ENCODE data around the gene ZNF385B. TPM values are rescaled to one million over a fixed set of nuclear protein-coding genes. Genes with fewer than 3 reads are reported as not detected.

Gene ZNF385B
- total and polyA plus RNA-seq, 10 of the 15 experiments (the other 5 are each of a cell fraction or from before 2014, with no cell fraction given) = not detected

DNA sequence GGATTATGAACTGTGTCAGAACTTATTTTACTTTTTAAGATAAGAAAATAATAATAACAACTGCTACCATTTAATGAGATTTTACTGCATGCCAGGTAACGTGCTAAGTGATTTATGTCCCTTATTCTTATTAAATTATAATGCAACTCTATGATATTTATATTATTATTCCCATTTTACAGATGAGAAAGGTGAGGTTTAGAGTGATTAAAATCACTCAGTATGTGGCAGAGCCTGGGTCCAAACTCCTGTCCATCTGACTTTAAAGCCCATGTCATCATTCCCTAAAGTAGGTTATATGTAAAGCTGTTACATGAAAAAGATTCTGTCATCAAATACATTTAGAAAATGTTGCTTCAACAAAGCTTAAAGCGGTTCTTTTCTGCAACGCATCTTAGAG is 308.0 kb downstream of the ZNF385B start:
- Histone ChIP-seq H3K4me3 (no peak overlapping the region), H3K9me3 (replicated peaks; ENCODE audit: control insufficient read depth, insufficient read depth, low read length) (no peaks in the 10 kb centered on the region), H2AFZ (ENCODE audit: control insufficient read depth, low read depth, low read length) (no peak overlapping the region), H3K4me2 (ENCODE audit: control insufficient read depth, insufficient read depth) (no peak overlapping the region), H3K36me3 (ENCODE audit: control insufficient read depth in 2 of 2, insufficient read depth in 2 of 2, low read length in 1 of 2) (no peaks in the 10 kb centered on the region), H3K4me1 (ENCODE audit: control insufficient read depth, insufficient read depth, low read length) (no peaks in the 10 kb centered on the region), H3K79me2 (ENCODE audit: control insufficient read depth, insufficient read depth, low read length) (no peaks in the 10 kb centered on the region), H3K27me3 (replicated peaks in 1 of 2; ENCODE audit: control insufficient read depth in 2 of 2, insufficient read depth in 2 of 2, low read length in 1 of 2) (no peaks in the 10 kb centered on the region; a peak in 1 of 4 replicates), H4K20me1 (ENCODE audit: control insufficient read depth, insufficient read depth) (no peaks in the 10 kb centered on the region), H3K27ac (ENCODE audit: control insufficient read depth, insufficient read depth) (no peak overlapping the region), H3K9ac (ENCODE audit: control insufficient read depth, insufficient read depth, low read length) (no peak overlapping the region)
- POLR2A ChIA-PET = no interaction called here
- 16% methylated on average over 3 of the region's 3 CpGs for WGBS (ENCODE audit: insufficient coverage, insufficient replicate concordance, low lambda C conversion rate, missing lambda C conversion rate)
- in situ Hi-C loops (cut with MboI) = no loop called here
- BruUV-seq (replicated peaks) = no TSS peak
- ATAC-seq (no peak), DNase-seq (ENCODE audit: low read depth, low spot score) (no peak), FAIRE-seq (no peak)
- CTCF ChIA-PET = no interaction called here
- TF ChIP-seq SMAD1 (IDR thresholded peaks at IDR 0.05; ENCODE audit: low read depth, partially characterized antibody) (no peak), RELA (IDR thresholded peaks at IDR 0.05; ENCODE audit: borderline replicate concordance, partially characterized antibody) (no peak), NFYA (IDR thresholded peaks at IDR 0.05; ENCODE audit: borderline replicate concordance, low read depth, low read length) (no peak), NR2F1 (conservative IDR thresholded peaks at IDR 0.05) (no peak), RAD51 (IDR thresholded peaks at IDR 0.05) (no peak), NBN (IDR thresholded peaks at IDR 0.05) (no peak), SPI1 (IDR thresholded peaks at IDR 0.05; ENCODE audit: borderline replicate concordance, insufficient read depth, low read depth, low read length) (no peak), ESRRA (IDR thresholded peaks at IDR 0.05; ENCODE audit: low read length) (no peak), ZNF622 (IDR thresholded peaks at IDR 0.05) (no peak), BMI1 (IDR thresholded peaks at IDR 0.05; ENCODE audit: borderline replicate concordance) (no peak)
- SMC1A ChIA-PET (ENCODE audit: uncharacterized antibody, unreplicated experiment) = no interaction called here
- RAD21 ChIA-PET (ENCODE audit: unreplicated experiment) = no interaction called here
- intact Hi-C loops (cut with micrococcal nuclease; ENCODE audit: unreplicated experiment) = no loop called here

- in situ Hi-C loops (cut with MboI) = no loop called here
- TF ChIP-seq SP1 (IDR thresholded peaks at IDR 0.05; ENCODE audit: low read depth, low read length) = no peak
- no peak for TF ChIP-seq SIN3A (IDR thresholded peaks at IDR 0.05; ENCODE audit: low read depth, low read length)
- no peak for TF ChIP-seq CTCF (IDR thresholded peaks at IDR 0.05 in 2 of 3, conservative IDR thresholded peaks at IDR 0.05 in 1 of 3; ENCODE audit: control insufficient read depth in 2 of 3, extremely low read depth in 1 of 3, insufficient read depth in 1 of 3, low read depth in 3 of 3, low read length in 3 of 3)
- no peak for TF ChIP-seq NFYB (IDR thresholded peaks at IDR 0.05; ENCODE audit: insufficient read depth, low read depth, low read length)
- no peak for TF ChIP-seq ETV6 (conservative IDR thresholded peaks at IDR 0.05 in 1 of 2, IDR thresholded peaks at IDR 0.05 in 1 of 2; ENCODE audit: borderline replicate concordance in 1 of 2, low read depth in 1 of 2)
- TF ChIP-seq USF2 (IDR thresholded peaks at IDR 0.05; ENCODE audit: borderline replicate concordance, low read depth, low read length) = no peak
- TF ChIP-seq MTA2 (IDR thresholded peaks at IDR 0.05; ENCODE audit: low read depth) = no peak
Measured at GRCh38 chr2:179551539-179552045, 309.8 kb downstream of the ZNF385B start.

More at GRCh38 chr2:179551539-179552045, 309.8 kb downstream of the ZNF385B start:
- H3K9ac ChIP-seq (ENCODE audit: control insufficient read depth, insufficient read depth, low read length) = no peak overlapping the region
- ChIA-PET POLR2A (no interaction called here), SMC1A (ENCODE audit: uncharacterized antibody, unreplicated experiment) (no interaction called here), CTCF (interaction anchor here (0.6 kb wide), 1 partner anchor 333 kb away, joined by 3 read pairs; no protein-coding TSS in a partner anchor), RAD21 (ENCODE audit: unreplicated experiment) (no interaction called here)
- FAIRE-seq (no peak), DNase-seq (ENCODE audit: low read depth, low spot score) (no peak), ATAC-seq (no peak)
- no peak overlapping the region for H3K4me2 ChIP-seq (ENCODE audit: control insufficient read depth, insufficient read depth)
- WGBS (ENCODE audit: insufficient coverage, insufficient replicate concordance, low lambda C conversion rate, missing lambda C conversion rate) = 0% methylated on average over 1 of the region's 1 CpG
- no peak overlapping the region for H3K27ac ChIP-seq (ENCODE audit: control insufficient read depth, insufficient read depth)
- no peaks in the 10 kb centered on the region for H4K20me1 ChIP-seq (ENCODE audit: control insufficient read depth, insufficient read depth)
- H3K4me3 ChIP-seq = no peak overlapping the region
- no peaks in the 10 kb centered on the region for H3K36me3 ChIP-seq (ENCODE audit: control insufficient read depth in 2 of 2, insufficient read depth in 2 of 2, low read length in 1 of 2)
- no peaks in the 10 kb centered on the region; a peak in 1 of 4 replicates for H3K27me3 ChIP-seq (replicated peaks in 1 of 2; ENCODE audit: control insufficient read depth in 2 of 2, insufficient read depth in 2 of 2, low read length in 1 of 2)
- H2AFZ ChIP-seq (ENCODE audit: control insufficient read depth, low read depth, low read length) = no peak overlapping the region
- BruUV-seq (replicated peaks) = no TSS peak
- H3K9me3 ChIP-seq (replicated peaks; ENCODE audit: control insufficient read depth, insufficient read depth, low read length) = no peaks in the 10 kb centered on the region
- H3K4me1 ChIP-seq (ENCODE audit: control insufficient read depth, insufficient read depth, low read length) = no peaks in the 10 kb centered on the region
- no peaks in the 10 kb centered on the region for H3K79me2 ChIP-seq (ENCODE audit: control insufficient read depth, insufficient read depth, low read length)
- intact Hi-C loops (cut with micrococcal nuclease; ENCODE audit: unreplicated experiment) = no loop called here
